Measurements from ENCODE around the gene ADM5.

Gene ADM5

DNA sequence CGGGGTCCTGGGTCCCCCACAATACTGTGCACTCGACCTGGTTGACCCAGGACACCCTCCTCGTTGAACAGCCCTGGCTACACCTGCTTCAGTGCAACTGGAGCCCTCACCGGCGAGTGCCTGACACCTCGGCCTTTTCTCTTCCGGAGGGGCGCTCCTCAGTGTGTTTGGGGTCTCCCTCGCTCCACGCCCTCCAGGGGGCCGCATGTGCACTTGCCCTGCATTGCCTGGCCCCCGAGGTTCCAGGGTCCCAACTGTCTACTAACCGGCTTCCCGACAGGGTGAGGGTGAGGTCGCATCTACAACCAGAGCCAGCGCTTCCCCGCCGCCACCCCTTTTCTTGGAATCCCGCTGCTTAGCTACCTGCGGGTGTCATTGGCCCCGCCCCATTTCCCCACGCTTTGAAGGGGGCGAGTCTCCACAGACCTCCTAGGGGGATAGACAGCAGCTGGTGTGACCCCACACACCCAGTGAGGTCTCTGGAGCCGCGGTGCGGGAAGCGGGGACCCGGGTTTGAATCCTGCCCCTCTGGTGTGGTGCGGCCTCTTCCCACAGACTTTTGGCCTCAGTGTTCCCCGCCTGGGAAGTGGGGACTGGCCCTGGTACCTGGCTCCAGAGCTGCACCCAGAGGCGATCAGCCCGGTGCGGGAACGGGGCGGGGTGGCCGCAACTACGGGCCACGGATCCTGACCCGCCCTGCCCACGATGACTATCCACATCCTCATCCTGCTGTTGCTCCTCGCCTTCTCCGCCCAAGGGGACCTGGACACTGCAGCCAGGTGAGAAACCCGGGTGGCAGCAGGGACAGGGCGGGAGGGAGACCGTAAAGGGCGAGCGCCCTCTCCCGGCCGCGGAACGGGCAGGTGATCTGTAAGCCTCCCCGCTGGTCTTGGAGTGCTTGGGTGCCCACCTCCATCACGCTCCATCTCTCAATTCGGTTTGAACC, at the start of gene ADM5:
ADM5 (plus strand) TSS at position 462 of the 946 bp plus-strand sequence; CDS start at position 706, 244 bp downstream.
- peak; percentile 44 for DNase-seq

DNA sequence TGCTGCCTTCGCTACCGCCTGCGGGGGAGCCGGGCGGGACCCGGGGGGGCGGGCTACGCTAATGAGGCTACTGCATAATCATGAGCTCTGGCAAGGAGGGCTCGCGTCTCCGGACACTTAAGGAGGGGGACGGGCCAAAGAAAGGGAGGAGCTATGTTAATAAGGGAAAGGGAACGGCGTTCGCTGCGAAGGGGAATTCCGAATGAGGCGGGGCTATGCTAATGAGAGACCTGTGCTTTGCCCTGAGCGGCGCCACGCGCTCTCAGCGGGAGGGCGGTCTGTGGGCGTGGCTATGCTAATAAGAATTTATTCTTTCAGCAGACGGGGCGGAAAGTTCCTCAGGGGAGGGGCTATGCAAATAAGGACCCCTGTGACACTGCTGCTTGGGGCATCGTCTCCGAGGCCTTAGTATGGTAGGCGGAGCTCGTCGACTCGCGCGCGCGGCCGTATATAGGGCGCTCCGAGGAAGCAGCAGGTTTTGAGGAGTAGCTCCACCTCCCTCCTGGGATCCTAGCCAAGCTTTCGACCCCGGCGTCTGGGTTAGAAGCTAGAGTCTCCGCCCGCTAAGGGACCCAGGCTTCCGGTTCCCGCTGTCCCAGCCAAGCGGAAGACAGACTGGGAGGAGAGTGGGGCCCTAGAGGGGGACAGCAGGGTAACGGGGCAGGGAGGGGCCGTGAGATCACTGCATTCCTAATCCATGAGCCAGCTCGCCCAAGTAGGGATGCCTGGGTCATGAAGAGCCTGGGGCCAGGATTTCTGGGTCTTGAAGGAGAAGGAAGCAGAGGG, 49.1 kb upstream of the ADM5 start, which contains the start of gene RRAS:
RRAS (minus strand) TSS at position 31 of the 786 bp plus-strand sequence. CDS start 45 bp downstream, outside the sequence.
- peak; percentile 100 for DNase-seq

GRCh38 chr19:49641688-49642491, 47.5 kb upstream of the ADM5 start, which contains the start of gene SCAF1:
SCAF1 (plus strand) TSS chr19:49642209; CDS start chr19:49645027, 2,818 bp downstream.
- DNase-seq: peak; percentile 100

GRCh38 chr19:49642492-49643035, 46.8 kb upstream of the ADM5 start:
- DNase-seq: no peak

- no peak for DNase-seq
These were observed 45.9 kb upstream of the ADM5 start for GRCh38 chr19:49643466-49643865.

DNA sequence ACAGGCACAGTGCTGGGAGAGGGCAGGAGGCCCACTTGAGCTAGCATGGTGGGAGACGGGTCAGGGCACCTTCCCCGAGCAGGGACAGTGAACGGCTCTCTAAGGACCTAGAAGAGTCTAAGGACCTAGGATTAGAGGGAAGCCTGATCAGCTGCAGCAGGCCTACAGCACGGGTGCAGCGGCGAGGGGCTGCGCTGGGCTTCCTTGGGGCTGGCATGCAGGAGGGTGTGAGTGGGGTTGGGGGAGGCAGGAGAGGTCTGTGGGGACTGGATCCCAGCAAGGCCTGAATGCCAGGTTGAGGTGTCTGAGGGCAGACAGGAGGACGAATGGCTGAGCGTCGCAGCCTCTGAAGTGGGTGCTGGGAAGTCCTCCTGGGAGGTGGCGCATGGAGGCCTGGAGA, 43.8 kb upstream of the ADM5 start:
- DNase-seq: no peak

- DNase-seq: no peak
These were observed 43.4 kb upstream of the ADM5 start for GRCh38 chr19:49645995-49646394.

- DNase-seq: no peak
These were observed 42.8 kb upstream of the ADM5 start for GRCh38 chr19:49646586-49646985.

GRCh38 chr19:49651029-49651819, 38.2 kb upstream of the ADM5 start:
- no peak for DNase-seq

DNA sequence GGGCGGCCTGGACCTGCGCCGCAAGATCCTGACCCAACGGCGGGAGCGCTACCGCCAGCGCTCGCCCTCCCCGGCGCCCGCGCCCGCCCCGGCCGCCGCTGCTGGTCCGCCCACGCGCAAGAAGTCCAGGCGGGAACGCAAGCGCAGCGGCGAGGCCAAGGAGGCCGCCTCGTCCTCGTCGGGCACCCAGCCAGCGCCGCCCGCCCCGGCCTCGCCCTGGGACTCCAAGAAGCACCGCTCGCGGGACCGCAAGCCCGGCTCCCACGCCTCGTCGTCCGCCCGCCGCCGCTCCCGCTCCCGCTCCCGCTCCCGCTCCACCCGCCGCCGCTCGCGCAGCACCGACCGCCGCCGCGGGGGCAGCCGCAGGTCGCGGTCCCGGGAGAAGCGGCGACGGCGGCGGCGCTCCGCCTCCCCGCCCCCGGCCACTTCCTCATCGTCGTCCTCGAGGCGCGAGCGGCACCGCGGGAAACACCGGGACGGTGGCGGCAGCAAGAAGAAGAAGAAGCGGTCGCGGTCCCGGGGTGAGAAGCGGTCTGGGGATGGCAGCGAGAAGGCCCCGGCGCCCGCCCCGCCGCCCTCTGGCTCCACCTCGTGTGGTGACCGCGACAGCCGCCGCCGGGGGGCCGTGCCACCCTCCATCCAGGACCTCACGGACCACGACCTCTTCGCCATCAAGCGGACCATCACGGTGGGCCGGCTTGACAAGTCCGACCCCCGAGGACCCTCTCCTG, 37.4 kb upstream of the ADM5 start:
- no peak for DNase-seq

DNA sequence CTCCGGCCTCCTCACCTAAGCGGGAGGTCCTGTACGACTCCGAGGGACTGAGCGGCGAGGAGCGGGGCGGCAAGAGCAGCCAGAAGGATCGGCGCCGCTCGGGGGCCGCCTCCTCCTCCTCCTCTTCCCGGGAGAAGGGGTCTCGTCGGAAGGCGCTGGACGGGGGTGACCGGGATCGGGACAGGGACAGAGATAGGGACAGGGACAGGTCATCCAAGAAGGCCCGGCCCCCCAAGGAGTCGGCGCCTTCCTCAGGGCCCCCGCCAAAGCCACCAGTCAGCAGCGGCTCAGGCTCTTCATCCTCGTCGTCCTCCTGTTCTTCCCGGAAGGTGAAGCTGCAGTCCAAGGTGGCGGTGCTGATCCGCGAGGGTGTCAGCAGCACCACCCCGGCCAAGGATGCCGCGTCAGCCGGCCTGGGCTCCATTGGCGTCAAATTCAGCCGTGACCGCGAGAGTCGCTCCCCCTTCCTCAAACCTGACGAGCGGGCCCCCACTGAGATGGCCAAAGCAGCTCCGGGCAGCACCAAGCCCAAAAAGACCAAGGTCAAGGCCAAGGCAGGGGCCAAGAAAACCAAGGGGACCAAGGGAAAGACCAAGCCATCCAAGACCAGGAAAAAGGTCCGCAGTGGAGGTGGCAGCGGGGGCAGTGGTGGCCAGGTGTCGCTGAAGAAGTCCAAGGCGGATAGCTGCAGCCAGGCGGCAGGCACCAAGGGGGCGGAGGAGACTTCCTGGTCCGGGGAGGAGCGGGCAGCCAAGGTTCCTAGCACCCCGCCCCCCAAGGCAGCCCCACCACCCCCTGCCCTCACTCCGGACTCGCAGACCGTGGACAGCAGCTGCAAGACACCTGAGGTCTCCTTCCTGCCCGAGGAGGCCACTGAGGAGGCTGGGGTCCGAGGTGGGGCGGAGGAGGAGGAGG, 36.6 kb upstream of the ADM5 start:
- no peak for DNase-seq

GRCh38 chr19:49653466-49653806, 36.0 kb upstream of the ADM5 start:
- no peak for DNase-seq

- DNase-seq: no peak
These were observed 34.8 kb upstream of the ADM5 start for GRCh38 chr19:49654581-49654980.

DNA sequence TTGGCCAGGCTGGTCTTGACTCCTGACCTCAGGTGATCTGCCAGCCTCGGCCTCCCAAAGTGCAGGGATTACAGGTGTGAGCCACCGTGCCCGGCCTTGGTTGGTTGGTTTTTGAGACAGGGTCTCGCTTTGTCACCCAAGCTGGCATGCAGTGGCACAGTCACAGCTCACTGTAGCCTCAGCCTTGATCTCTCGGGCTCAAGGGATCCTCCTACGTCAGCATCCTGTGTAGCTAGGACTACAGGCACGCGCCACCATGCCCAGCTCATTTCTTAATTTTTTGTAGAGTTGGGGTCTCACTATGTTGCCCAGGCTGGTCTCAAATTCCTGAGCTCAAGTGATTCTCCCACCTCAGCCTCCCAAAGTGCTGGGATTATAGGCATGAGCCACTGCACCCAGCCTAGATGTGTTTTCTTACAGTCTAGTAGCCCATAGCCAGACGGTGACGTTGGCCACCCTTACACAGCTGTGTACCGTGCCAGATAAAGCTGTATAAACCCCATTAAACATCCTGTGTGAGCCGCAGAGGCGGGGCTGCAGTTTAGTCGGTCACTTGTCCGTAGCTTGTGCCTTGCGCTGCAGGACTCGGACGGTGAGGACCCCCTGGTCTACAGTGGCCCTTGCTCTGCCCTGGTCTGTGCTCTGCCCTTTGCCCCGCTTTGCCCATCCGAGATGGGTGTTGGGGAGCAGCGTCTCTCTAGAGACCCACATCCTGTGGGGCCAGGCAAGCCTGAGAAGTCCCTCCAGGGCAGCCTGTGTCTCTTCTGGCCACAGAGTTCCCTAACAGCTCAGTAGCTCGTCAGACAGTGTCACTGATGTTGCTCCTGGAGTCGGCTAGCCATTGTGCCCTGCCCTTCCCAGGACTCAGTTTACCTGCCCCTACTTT, 33.6 kb upstream of the ADM5 start:
- DNase-seq: no peak

GRCh38 chr19:49656456-49657109, 32.8 kb upstream of the ADM5 start:
- DNase-seq: no peak

- DNase-seq: no peak
These were observed 31.8 kb upstream of the ADM5 start for GRCh38 chr19:49657493-49658138.

DNA sequence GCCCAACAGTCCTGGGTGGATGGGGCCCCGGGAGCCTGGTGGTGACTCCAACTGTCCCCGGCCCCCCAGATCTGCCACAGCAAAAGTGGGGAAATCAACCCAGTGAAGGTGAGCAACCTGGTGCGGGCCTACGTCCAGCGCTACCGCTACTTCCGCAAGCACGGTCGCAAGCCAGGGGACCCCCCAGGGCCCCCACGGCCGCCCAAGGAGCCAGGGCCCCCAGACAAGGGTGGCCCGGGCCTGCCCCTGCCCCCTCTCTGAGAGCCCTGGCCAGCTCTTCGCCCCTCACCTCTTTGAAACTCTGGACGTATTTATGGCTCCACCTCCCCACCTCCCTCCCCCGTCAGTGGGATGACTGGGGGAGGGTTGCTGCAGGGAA, 31.3 kb upstream of the ADM5 start:
- no peak for DNase-seq

Data from CD4-positive, alpha-beta T cell treated with Interleukin-10 for 1 hour (primary cell).